ENCODE data around the gene EFR3B. TPM values are rescaled to one million over a fixed set of nuclear protein-coding genes. Genes with fewer than 3 reads are reported as not detected.

EFR3B gene
- total RNA-seq, 2 experiments from 2014 or later = 1.0 to 1.1 TPM

GRCh38 chr2:25194576-25195122, 152.8 kb downstream of the EFR3B start:
- no peaks in the 10 kb centered on the region for H3K27me3 Mint-ChIP-seq
- H3K27ac Mint-ChIP-seq = no peak overlapping the region
- no peaks in the 10 kb centered on the region for H3K4me1 Mint-ChIP-seq
- no peaks in the 10 kb centered on the region for H3K9me3 Mint-ChIP-seq (ENCODE audit: low read depth)
- H3K36me3 Mint-ChIP-seq (ENCODE audit: low read depth) = no peaks in the 10 kb centered on the region
- no peak overlapping the region for H3K4me3 Mint-ChIP-seq
- DNase-seq (no peak), ATAC-seq (no peak)
- ChIA-PET CTCF (interaction anchor here (0.7 to 3.7 kb wide), 4 partner anchors 25 to 219 kb away, joined by 3 to 34 read pairs (median 6); no protein-coding TSS in a partner anchor), POLR2A (no interaction called here)
- intact Hi-C loops (cut with DNase I, micrococcal nuclease) = no loop called here

GRCh38 chr2:25197336-25198208, 155.7 kb downstream of the EFR3B start:
- ATAC-seq (no peak), DNase-seq (no peak)
- Mint-ChIP-seq H3K4me1 (peaks cover 9% of the 10 kb centered on the region), H3K4me3 (no peak overlapping the region), H3K36me3 (ENCODE audit: low read depth) (no peaks in the 10 kb centered on the region), H3K27me3 (no peaks in the 10 kb centered on the region), H3K9me3 (ENCODE audit: low read depth) (no peaks in the 10 kb centered on the region), H3K27ac (no peak overlapping the region)
- intact Hi-C loops (cut with DNase I, micrococcal nuclease) = loop anchor here (2.0 kb wide), 2 partner anchors 31 to 69 kb away; no protein-coding TSS in a partner anchor
- CTCF ChIA-PET = interaction anchor here (0.6 to 3.7 kb wide), 16 partner anchors 9 to 397 kb away, joined by 3 to 34 read pairs (median 4); no protein-coding TSS in a partner anchor
- POLR2A ChIA-PET = no interaction called here

- Mint-ChIP-seq H3K27ac (no peak overlapping the region), H3K4me3 (no peak overlapping the region), H3K36me3 (ENCODE audit: low read depth) (no peaks in the 10 kb centered on the region), H3K4me1 (peaks cover 9% of the 10 kb centered on the region), H3K9me3 (ENCODE audit: low read depth) (no peaks in the 10 kb centered on the region), H3K27me3 (no peaks in the 10 kb centered on the region)
- POLR2A ChIA-PET = no interaction called here
- intact Hi-C loops (cut with DNase I, micrococcal nuclease) = no loop called here
- no peak for ATAC-seq
- no peak for DNase-seq
- CTCF ChIA-PET = interaction anchor here (0.6 to 2.8 kb wide), 3 partner anchors 9 to 152 kb away, joined by 4 to 9 read pairs (median 5); no protein-coding TSS in a partner anchor
These were observed 156.3 kb downstream of the EFR3B start for GRCh38 chr2:25198209-25198525.

- Mint-ChIP-seq H3K27ac (no peak overlapping the region), H3K36me3 (ENCODE audit: low read depth) (no peaks in the 10 kb centered on the region), H3K4me1 (peaks cover 9% of the 10 kb centered on the region), H3K9me3 (ENCODE audit: low read depth) (no peaks in the 10 kb centered on the region), H3K4me3 (no peak overlapping the region), H3K27me3 (no peaks in the 10 kb centered on the region)
- no peak for ATAC-seq
- no peak for DNase-seq
- intact Hi-C loops (cut with DNase I, micrococcal nuclease) = no loop called here
- POLR2A ChIA-PET = no interaction called here
- CTCF ChIA-PET = no interaction called here
These were observed 156.7 kb downstream of the EFR3B start for GRCh38 chr2:25198576-25198975.

GRCh38 chr2:25201265-25201664, 159.4 kb downstream of the EFR3B start:
- H3K27ac Mint-ChIP-seq = no peak overlapping the region
- peaks cover 9% of the 10 kb centered on the region for H3K4me1 Mint-ChIP-seq
- ChIA-PET POLR2A (no interaction called here), CTCF (no interaction called here)
- ATAC-seq = no peak
- no peaks in the 10 kb centered on the region for H3K27me3 Mint-ChIP-seq
- H3K9me3 Mint-ChIP-seq (ENCODE audit: low read depth) = no peaks in the 10 kb centered on the region
- no peak overlapping the region for H3K4me3 Mint-ChIP-seq
- intact Hi-C loops (cut with DNase I, micrococcal nuclease) = no loop called here
- H3K36me3 Mint-ChIP-seq (ENCODE audit: low read depth) = no peaks in the 10 kb centered on the region
- DNase-seq = no peak

- Mint-ChIP-seq H3K27me3 (no peaks in the 10 kb centered on the region), H3K4me3 (no peak overlapping the region), H3K27ac (no peak overlapping the region), H3K4me1 (peaks cover 9% of the 10 kb centered on the region), H3K36me3 (ENCODE audit: low read depth) (no peaks in the 10 kb centered on the region), H3K9me3 (ENCODE audit: low read depth) (no peaks in the 10 kb centered on the region)
- ATAC-seq (no peak), DNase-seq (no peak)
- intact Hi-C loops (cut with DNase I, micrococcal nuclease) = no loop called here
- CTCF ChIA-PET = no interaction called here
- POLR2A ChIA-PET = no interaction called here
These were observed 159.9 kb downstream of the EFR3B start for GRCh38 chr2:25201794-25202193.

GRCh38 chr2:25202275-25202674, 160.4 kb downstream of the EFR3B start:
- ATAC-seq (no peak), DNase-seq (no peak)
- POLR2A ChIA-PET = no interaction called here
- Mint-ChIP-seq H3K27ac (no peak overlapping the region), H3K4me3 (no peak overlapping the region), H3K9me3 (ENCODE audit: low read depth) (no peaks in the 10 kb centered on the region), H3K27me3 (no peaks in the 10 kb centered on the region), H3K36me3 (ENCODE audit: low read depth) (no peaks in the 10 kb centered on the region), H3K4me1 (peaks cover 12% of the 10 kb centered on the region)
- intact Hi-C loops (cut with DNase I, micrococcal nuclease) = no loop called here
- CTCF ChIA-PET = no interaction called here

- Mint-ChIP-seq H3K9me3 (ENCODE audit: low read depth) (no peaks in the 10 kb centered on the region), H3K4me3 (no peak overlapping the region), H3K36me3 (ENCODE audit: low read depth) (no peaks in the 10 kb centered on the region), H3K27me3 (no peaks in the 10 kb centered on the region), H3K4me1 (peaks cover 13% of the 10 kb centered on the region), H3K27ac (no peak overlapping the region)
- intact Hi-C loops (cut with DNase I, micrococcal nuclease) = no loop called here
- ATAC-seq (peak; percentile 51), DNase-seq (no peak)
- ChIA-PET CTCF (no interaction called here), POLR2A (no interaction called here)
These were observed 162.4 kb downstream of the EFR3B start for GRCh38 chr2:25204190-25204838.

GRCh38 chr2:25207078-25207545, 165.2 kb downstream of the EFR3B start:
- no peak for ATAC-seq
- CTCF ChIA-PET = interaction anchor here (0.6 to 1.2 kb wide), 2 partner anchors 10 to 798 kb away, joined by 3 to 5 read pairs; no protein-coding TSS in a partner anchor

More at GRCh38 chr2:25207078-25207545, 165.2 kb downstream of the EFR3B start:
- no peak for DNase-seq
- intact Hi-C loops (cut with DNase I, micrococcal nuclease) = no loop called here
- Mint-ChIP-seq H3K27ac (no peak overlapping the region), H3K4me3 (no peak overlapping the region), H3K27me3 (no peaks in the 10 kb centered on the region), H3K4me1 (peaks cover 26% of the 10 kb centered on the region), H3K9me3 (ENCODE audit: low read depth) (no peaks in the 10 kb centered on the region), H3K36me3 (ENCODE audit: low read depth) (no peaks in the 10 kb centered on the region)
- POLR2A ChIA-PET = interaction anchor here (0.7 kb wide), 1 partner anchor 345 kb away, joined by 4 read pairs; no protein-coding TSS in a partner anchor
